ENCODE data around the gene RGPD3. TPM values are rescaled to one million over a fixed set of nuclear protein-coding genes. Genes with fewer than 3 reads are reported as not detected.

The RGPD3 gene
- total and polyA plus RNA-seq, 2 donors (not counting 1 experiment from before 2014, with no cell fraction given): 0.16 to 0.37 TPM

DNA sequence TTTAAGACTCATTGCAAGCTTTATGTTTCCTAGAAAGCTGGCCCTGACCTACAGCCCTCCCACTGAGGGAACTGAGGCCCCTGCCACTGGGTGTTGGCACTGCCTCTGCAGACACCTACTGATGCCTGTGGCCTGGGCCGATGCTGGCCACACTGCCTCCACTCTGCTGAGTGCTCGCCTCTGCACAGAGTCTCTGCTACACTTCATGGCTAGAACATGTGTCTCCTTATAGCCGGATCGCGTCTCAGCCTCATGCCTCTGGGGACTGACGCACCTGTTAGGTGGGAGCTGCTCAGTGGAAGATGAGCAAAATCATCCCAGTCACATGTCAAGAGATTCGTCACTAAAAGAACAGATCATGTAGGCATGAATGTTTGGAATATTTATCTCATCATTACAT is 108.7 kb downstream of the RGPD3 start:
- Histone ChIP-seq H3K4me3 (ENCODE audit: control extremely low read depth in 1 of 5, extremely low read depth in 1 of 5, insufficient read depth in 1 of 5, low read depth in 2 of 5, low read length in 4 of 5) (no peak overlapping the region), H4K20me1 (ENCODE audit: control insufficient read depth, insufficient read depth, low read length, poor library complexity, severe bottlenecking) (no peaks in the 10 kb centered on the region), H3K27ac (ENCODE audit: low read length in 2 of 2) (no peak overlapping the region), H3K36me3 (replicated peaks in 1 of 2; ENCODE audit: control extremely low read depth in 1 of 2, control insufficient read depth in 1 of 2, extremely low read depth in 1 of 2, insufficient read depth in 2 of 2, low read length in 1 of 2) (no peaks in the 10 kb centered on the region), H3K27me3 (replicated peaks in 1 of 4; ENCODE audit: control extremely low read depth in 1 of 4, control insufficient read depth in 3 of 4, insufficient read depth in 4 of 4, low read length in 3 of 4) (no peaks in the 10 kb centered on the region), H3K79me2 (ENCODE audit: control insufficient read depth, insufficient read depth, low read length) (no peaks in the 10 kb centered on the region), H2AFZ (ENCODE audit: insufficient read depth, low read depth, low read length, poor library complexity, severe bottlenecking) (no peak overlapping the region), H3K9ac (ENCODE audit: low read length) (no peak overlapping the region), H3K4me1 (ENCODE audit: control insufficient read depth in 2 of 2, insufficient read depth in 2 of 2, low read length in 2 of 2) (no peaks in the 10 kb centered on the region), H3K4me2 (replicated peaks; ENCODE audit: low read depth, low read length, poor library complexity, severe bottlenecking) (no peak overlapping the region), H3K9me3 (ENCODE audit: control extremely low read depth in 1 of 3, control insufficient read depth in 2 of 3, insufficient read depth in 1 of 3, low read length in 2 of 3) (no peaks in the 10 kb centered on the region)
- no peak for ATAC-seq (ENCODE audit: low read depth)
- TF ChIP-seq, protein P1, sequence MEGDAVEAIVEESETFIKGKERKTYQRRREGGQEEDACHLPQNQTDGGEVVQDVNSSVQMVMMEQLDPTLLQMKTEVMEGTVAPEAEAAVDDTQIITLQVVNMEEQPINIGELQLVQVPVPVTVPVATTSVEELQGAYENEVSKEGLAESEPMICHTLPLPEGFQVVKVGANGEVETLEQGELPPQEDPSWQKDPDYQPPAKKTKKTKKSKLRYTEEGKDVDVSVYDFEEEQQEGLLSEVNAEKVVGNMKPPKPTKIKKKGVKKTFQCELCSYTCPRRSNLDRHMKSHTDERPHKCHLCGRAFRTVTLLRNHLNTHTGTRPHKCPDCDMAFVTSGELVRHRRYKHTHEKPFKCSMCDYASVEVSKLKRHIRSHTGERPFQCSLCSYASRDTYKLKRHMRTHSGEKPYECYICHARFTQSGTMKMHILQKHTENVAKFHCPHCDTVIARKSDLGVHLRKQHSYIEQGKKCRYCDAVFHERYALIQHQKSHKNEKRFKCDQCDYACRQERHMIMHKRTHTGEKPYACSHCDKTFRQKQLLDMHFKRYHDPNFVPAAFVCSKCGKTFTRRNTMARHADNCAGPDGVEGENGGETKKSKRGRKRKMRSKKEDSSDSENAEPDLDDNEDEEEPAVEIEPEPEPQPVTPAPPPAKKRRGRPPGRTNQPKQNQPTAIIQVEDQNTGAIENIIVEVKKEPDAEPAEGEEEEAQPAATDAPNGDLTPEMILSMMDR (IDR thresholded peaks at IDR 0.05): no peak
- TF ChIP-seq EZH2 (IDR thresholded peaks at IDR 0.05; ENCODE audit: borderline replicate concordance, insufficient read depth, low read depth, low read length, poor library complexity, severe bottlenecking): no peak
- Mint-ChIP-seq H3K9me3 (ENCODE audit: insufficient read depth) (no peaks in the 10 kb centered on the region), H3K4me1 (no peaks in the 10 kb centered on the region), H3K4me3 (no peak overlapping the region), H3K27me3 (peaks cover 17% of the 10 kb centered on the region), H3K27ac (no peak overlapping the region)
- 82% methylated on average over 2 of the region's 7 CpGs for WGBS (ENCODE audit: insufficient coverage)
- no peak for DNase-seq
- ChIA-PET POLR2A (no interaction called here), CTCF (no interaction called here)
- intact Hi-C loops (cut with micrococcal nuclease): no loop called here

- H3K27ac Mint-ChIP-seq: no peak overlapping the region
- no peak for DNase-seq
These were observed 109.7 kb downstream of the RGPD3 start for GRCh38 chr2:106358521-106358920.

More at GRCh38 chr2:106358521-106358920, 109.7 kb downstream of the RGPD3 start:
- intact Hi-C loops (cut with micrococcal nuclease): no loop called here
- Mint-ChIP-seq H3K9me3 (ENCODE audit: insufficient read depth) (no peaks in the 10 kb centered on the region), H3K4me1 (no peaks in the 10 kb centered on the region), H3K27me3 (peaks cover 18% of the 10 kb centered on the region), H3K4me3 (no peak overlapping the region)
- no peaks in the 10 kb centered on the region for H3K27me3 ChIP-seq (replicated peaks in 1 of 4; ENCODE audit: control extremely low read depth in 1 of 4, control insufficient read depth in 3 of 4, insufficient read depth in 4 of 4, low read length in 3 of 4)
- POLR2A ChIA-PET: no interaction called here
- H3K4me2 ChIP-seq (replicated peaks; ENCODE audit: low read depth, low read length, poor library complexity, severe bottlenecking): no peak overlapping the region
- H3K27ac ChIP-seq (ENCODE audit: low read length in 2 of 2): no peak overlapping the region
- CTCF ChIA-PET: no interaction called here
- ATAC-seq (ENCODE audit: low read depth): no peak
- H3K36me3 ChIP-seq (replicated peaks in 1 of 2; ENCODE audit: control extremely low read depth in 1 of 2, control insufficient read depth in 1 of 2, extremely low read depth in 1 of 2, insufficient read depth in 2 of 2, low read length in 1 of 2): no peaks in the 10 kb centered on the region
- TF ChIP-seq, protein P1 (IDR thresholded peaks at IDR 0.05): no peak
- TF ChIP-seq EZH2 (IDR thresholded peaks at IDR 0.05; ENCODE audit: borderline replicate concordance, insufficient read depth, low read depth, low read length, poor library complexity, severe bottlenecking): no peak
- H3K79me2 ChIP-seq (ENCODE audit: control insufficient read depth, insufficient read depth, low read length): no peaks in the 10 kb centered on the region
- H3K4me3 ChIP-seq (ENCODE audit: control extremely low read depth in 1 of 5, extremely low read depth in 1 of 5, insufficient read depth in 1 of 5, low read depth in 2 of 5, low read length in 4 of 5): no peak overlapping the region
- 78% methylated on average over 5 of the region's 6 CpGs for WGBS (ENCODE audit: insufficient coverage)
- no peaks in the 10 kb centered on the region for H3K4me1 ChIP-seq (ENCODE audit: control insufficient read depth in 2 of 2, insufficient read depth in 2 of 2, low read length in 2 of 2)
- H2AFZ ChIP-seq (ENCODE audit: insufficient read depth, low read depth, low read length, poor library complexity, severe bottlenecking): no peak overlapping the region
- no peak overlapping the region for H3K9ac ChIP-seq (ENCODE audit: low read length)
- H3K9me3 ChIP-seq (ENCODE audit: control extremely low read depth in 1 of 3, control insufficient read depth in 2 of 3, insufficient read depth in 1 of 3, low read length in 2 of 3): no peaks in the 10 kb centered on the region
- H4K20me1 ChIP-seq (ENCODE audit: control insufficient read depth, insufficient read depth, low read length, poor library complexity, severe bottlenecking): no peaks in the 10 kb centered on the region

Measured in B cell (primary cell).